ENCODE data around the gene MAP7D2. TPM values are rescaled to one million over a fixed set of nuclear protein-coding genes. Genes with fewer than 3 reads are reported as not detected.
A peak's percentile ranks its signal among the peaks of the same experiment; 100 is the strongest.

The MAP7D2 gene
- total and polyA plus RNA-seq, 4 donors = 0.37 to 0.75 (median 0.57) TPM

DNA sequence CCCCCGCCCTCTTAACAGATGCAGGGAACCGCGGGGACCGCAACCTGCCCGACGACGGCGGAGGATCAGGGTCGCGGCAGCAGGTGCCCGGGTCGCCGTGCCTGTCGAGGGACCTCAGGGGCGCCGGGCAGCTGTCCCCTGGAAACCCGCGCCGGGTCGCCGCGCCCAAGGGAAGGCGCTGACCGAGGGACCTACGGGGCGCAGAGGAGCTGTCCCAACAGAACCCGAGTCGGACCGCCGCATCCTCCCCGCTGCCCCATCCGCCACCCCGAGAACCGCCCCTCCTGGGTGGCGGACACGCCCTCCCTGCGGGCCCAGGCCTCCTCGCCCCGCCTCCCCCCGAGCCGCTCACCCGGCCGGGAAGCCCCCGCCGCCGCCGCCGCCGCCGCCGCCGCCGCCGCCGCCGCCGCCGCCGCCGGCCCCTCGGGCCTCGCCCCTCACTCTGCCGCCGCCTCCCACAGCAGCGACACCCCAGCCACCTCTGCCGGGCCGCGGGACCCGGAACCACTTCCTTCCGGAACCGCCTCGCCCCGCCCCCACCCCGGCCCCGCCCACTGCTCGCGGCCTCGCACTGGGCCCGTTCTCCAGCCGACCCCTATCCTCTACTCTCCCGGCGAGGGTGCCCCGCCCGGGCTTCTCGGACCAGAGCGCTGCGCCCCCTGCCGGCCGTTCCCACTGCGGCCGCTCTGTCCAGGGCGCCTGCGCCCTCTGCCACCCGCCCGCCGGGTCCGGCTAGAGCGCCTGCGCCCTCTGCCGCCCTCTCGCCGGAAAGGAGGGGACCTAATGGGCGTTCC, 126.0 kb downstream of the MAP7D2 start, which contains the start of gene BCLAF3:
BCLAF3 (minus strand) TSS at position 506 of the 794 bp plus-strand sequence. CDS start 20,797 bp downstream, outside the sequence.
- peaks cover 0 to 17% (median 6%) of the 10 kb centered on the region in 3 donors for H3K27me3 ChIP-seq (ENCODE audit: control insufficient read depth in 3 of 3, insufficient read depth in 3 of 3, low read length in 2 of 3)
- ATAC-seq (ENCODE audit: insufficient read depth, low FRiP score) (peak; percentile 95), DNase-seq (peak; percentile 89 to 93 (median 92))
- 0 to 24% methylated on average over 11 to 103 of the region's 103 CpGs for WGBS, 2 donors
- peak within 1 kb of the TSS; percentile 90 for H3K4me3 ChIP-seq
- H3K9ac ChIP-seq (ENCODE audit: insufficient read depth in 1 of 2, low read length in 2 of 2) = peak within 1 kb of the TSS in 1 of 2 donors; percentile 40
- H3K27ac ChIP-seq (ENCODE audit: low read depth in 1 of 2, low read length in 1 of 2) = peak within 1 kb of the TSS; percentile 72 to 90
- peaks cover 0 to 2% (median 0%) of the 10 kb centered on the region in 4 donors for H3K9me3 ChIP-seq (ENCODE audit: control insufficient read depth in 4 of 4, insufficient read depth in 3 of 4, low read length in 3 of 4)
- TF ChIP-seq, protein P1, sequence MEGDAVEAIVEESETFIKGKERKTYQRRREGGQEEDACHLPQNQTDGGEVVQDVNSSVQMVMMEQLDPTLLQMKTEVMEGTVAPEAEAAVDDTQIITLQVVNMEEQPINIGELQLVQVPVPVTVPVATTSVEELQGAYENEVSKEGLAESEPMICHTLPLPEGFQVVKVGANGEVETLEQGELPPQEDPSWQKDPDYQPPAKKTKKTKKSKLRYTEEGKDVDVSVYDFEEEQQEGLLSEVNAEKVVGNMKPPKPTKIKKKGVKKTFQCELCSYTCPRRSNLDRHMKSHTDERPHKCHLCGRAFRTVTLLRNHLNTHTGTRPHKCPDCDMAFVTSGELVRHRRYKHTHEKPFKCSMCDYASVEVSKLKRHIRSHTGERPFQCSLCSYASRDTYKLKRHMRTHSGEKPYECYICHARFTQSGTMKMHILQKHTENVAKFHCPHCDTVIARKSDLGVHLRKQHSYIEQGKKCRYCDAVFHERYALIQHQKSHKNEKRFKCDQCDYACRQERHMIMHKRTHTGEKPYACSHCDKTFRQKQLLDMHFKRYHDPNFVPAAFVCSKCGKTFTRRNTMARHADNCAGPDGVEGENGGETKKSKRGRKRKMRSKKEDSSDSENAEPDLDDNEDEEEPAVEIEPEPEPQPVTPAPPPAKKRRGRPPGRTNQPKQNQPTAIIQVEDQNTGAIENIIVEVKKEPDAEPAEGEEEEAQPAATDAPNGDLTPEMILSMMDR (IDR thresholded peaks at IDR 0.05; ENCODE audit: control extremely low read depth, extremely low read depth) = peak; percentile 65
- peaks cover 0 to 2% (median 0%) of the 10 kb centered on the region in 5 donors for H3K4me1 ChIP-seq (ENCODE audit: control insufficient read depth in 5 of 5, insufficient read depth in 5 of 5, low read length in 5 of 5)
- no peaks in the 10 kb centered on the region for H3K36me3 ChIP-seq (ENCODE audit: control insufficient read depth in 4 of 4, insufficient read depth in 4 of 4, low read length in 4 of 4)

DNA sequence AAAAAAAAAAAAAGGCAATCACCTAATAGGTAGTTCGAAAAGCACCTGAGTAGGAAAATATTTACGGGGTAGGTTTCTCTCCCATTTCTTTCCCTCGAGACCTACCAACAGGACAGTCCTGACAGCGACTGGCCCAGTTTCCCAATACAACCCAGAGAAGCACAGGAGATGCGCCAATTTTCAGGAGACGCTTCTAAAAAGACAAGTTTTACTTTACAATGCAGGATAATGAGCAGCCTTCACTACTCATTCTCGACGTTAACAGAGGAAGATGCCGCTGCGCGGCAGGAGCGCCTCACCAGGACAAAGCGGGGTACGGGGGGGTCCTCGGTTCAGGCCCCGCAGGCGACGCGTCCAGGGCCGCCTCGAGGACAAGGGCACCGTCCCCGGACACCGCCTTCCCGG, 126.6 kb downstream of the MAP7D2 start:
- TF ChIP-seq, protein P1 (IDR thresholded peaks at IDR 0.05; ENCODE audit: control extremely low read depth, extremely low read depth) = no peak
- 6 to 36% methylated on average over 13 to 25 of the region's 25 CpGs for WGBS, 2 donors
- ATAC-seq (ENCODE audit: insufficient read depth, low FRiP score) = no peak
- Histone ChIP-seq H3K4me3 (peak overlapping the region; percentile 90), H3K36me3 (ENCODE audit: control insufficient read depth in 4 of 4, insufficient read depth in 4 of 4, low read length in 4 of 4) (no peaks in the 10 kb centered on the region), H3K27me3 (ENCODE audit: control insufficient read depth in 3 of 3, insufficient read depth in 3 of 3, low read length in 2 of 3) (peaks cover 0 to 16% (median 6%) of the 10 kb centered on the region in 3 donors), H3K27ac (ENCODE audit: low read depth in 1 of 2, low read length in 1 of 2) (peak overlapping the region; percentile 72 to 90), H3K9ac (ENCODE audit: insufficient read depth in 1 of 2, low read length in 2 of 2) (no peak overlapping the region), H3K9me3 (ENCODE audit: control insufficient read depth in 4 of 4, insufficient read depth in 3 of 4, low read length in 3 of 4) (peaks cover 0 to 2% (median 0%) of the 10 kb centered on the region in 4 donors), H3K4me1 (ENCODE audit: control insufficient read depth in 5 of 5, insufficient read depth in 5 of 5, low read length in 5 of 5) (peaks cover 0 to 2% (median 0%) of the 10 kb centered on the region in 5 donors)
- peak in 1 of 3 donors; percentile 14 for DNase-seq

DNA sequence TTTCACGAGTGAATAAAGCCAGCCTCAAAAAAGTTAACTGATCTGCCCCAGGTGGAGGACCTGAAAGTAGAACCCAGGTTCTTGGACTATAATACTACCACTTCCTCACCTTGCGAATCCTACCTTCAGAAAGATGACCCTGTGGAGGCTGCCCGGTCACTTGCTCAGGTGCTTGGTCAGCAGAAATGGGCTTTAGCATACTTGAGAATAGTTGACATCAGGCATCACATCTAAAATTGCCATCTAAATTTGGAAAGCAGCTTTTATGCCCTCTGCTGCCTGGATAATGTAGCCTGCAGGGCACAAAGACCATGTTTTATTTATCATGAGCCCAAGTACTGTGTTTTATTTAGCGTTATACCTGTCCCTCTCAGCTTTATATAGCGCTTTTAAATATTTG, 128.9 kb downstream of the MAP7D2 start:
- no peak for DNase-seq
- no peak overlapping the region for H3K4me3 ChIP-seq
- H3K36me3 ChIP-seq (ENCODE audit: control insufficient read depth in 4 of 4, insufficient read depth in 4 of 4, low read length in 4 of 4) = no peaks in the 10 kb centered on the region
- no peak overlapping the region for H3K9ac ChIP-seq (ENCODE audit: insufficient read depth in 1 of 2, low read length in 2 of 2)
- peaks cover 0 to 2% (median 0%) of the 10 kb centered on the region in 4 donors for H3K9me3 ChIP-seq (ENCODE audit: control insufficient read depth in 4 of 4, insufficient read depth in 3 of 4, low read length in 3 of 4)
- peaks cover 0 to 14% (median 6%) of the 10 kb centered on the region in 3 donors for H3K27me3 ChIP-seq (ENCODE audit: control insufficient read depth in 3 of 3, insufficient read depth in 3 of 3, low read length in 2 of 3)
- no peak for ATAC-seq (ENCODE audit: insufficient read depth, low FRiP score)
- no peak overlapping the region for H3K27ac ChIP-seq (ENCODE audit: low read depth in 1 of 2, low read length in 1 of 2)
- WGBS, 2 donors = 83 to 87% methylated on average over 5 of the region's 5 CpGs
- TF ChIP-seq, protein P1 (IDR thresholded peaks at IDR 0.05; ENCODE audit: control extremely low read depth, extremely low read depth) = no peak
- H3K4me1 ChIP-seq (ENCODE audit: control insufficient read depth in 5 of 5, insufficient read depth in 5 of 5, low read length in 5 of 5) = peaks cover 0 to 2% (median 0%) of the 10 kb centered on the region in 5 donors

All from lung (tissue), 12 donors.